Prostate gland (tissue), 2 donors: ENCODE data around the gene PRKAG2.

Experiments
- POLR2A ChIP-seq: fragments of 450-650 bp; IDR thresholded peaks from one replicate; pipeline ENCODE4 v1.6.1; 2016; ENCODE audit warnings: antibody characterized with exemption, mild to moderate bottlenecking
- POLR2AphosphoS5 ChIP-seq: sonication (generic); formaldehyde crosslinking; IDR thresholded peaks from one replicate; pipeline ENCODE4 v1.6.1; 2017; ENCODE audit warnings: antibody characterized with exemption
- TF ChIP-seq, protein P1 (sequence below), 4 experiments: fragments of 200-600 bp in 2 of 4; fragments of 450-650 bp in 2 of 4; sonication (generic) in 2 of 4; IDR thresholded peaks; 1 replicate in 3 of 4; 2 replicates in 1 of 4; pipeline ENCODE4 v1.5.1; 2016 to 2019; ENCODE audit warnings: antibody characterized with exemption in 4 of 4, mild to moderate bottlenecking in 2 of 4, moderate library complexity in 2 of 4

DNA sequence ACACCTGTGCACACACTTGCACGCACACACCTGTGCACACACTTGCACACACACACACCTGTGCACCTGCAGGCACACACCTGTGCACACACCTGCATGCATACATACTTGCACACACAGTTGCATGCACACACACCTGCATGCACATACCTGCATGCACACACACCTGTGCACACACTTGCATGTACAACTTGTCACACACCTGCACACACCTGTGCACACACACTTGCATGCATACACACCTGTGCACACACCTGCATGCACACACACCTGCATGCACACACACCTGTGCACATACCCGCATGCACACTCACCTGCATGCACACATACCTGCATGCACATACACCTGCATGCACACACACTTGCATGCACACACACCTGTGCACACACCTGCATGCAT is 207.2 kb downstream of the PRKAG2 start:
- TF ChIP-seq, protein P1, sequence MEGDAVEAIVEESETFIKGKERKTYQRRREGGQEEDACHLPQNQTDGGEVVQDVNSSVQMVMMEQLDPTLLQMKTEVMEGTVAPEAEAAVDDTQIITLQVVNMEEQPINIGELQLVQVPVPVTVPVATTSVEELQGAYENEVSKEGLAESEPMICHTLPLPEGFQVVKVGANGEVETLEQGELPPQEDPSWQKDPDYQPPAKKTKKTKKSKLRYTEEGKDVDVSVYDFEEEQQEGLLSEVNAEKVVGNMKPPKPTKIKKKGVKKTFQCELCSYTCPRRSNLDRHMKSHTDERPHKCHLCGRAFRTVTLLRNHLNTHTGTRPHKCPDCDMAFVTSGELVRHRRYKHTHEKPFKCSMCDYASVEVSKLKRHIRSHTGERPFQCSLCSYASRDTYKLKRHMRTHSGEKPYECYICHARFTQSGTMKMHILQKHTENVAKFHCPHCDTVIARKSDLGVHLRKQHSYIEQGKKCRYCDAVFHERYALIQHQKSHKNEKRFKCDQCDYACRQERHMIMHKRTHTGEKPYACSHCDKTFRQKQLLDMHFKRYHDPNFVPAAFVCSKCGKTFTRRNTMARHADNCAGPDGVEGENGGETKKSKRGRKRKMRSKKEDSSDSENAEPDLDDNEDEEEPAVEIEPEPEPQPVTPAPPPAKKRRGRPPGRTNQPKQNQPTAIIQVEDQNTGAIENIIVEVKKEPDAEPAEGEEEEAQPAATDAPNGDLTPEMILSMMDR (IDR thresholded peaks at IDR 0.05): no peak
- TF ChIP-seq POLR2A (no peak), POLR2AphosphoS5 (no peak)
